ENCODE results near the gene ERMAP.

The ERMAP gene

GRCh38 chr1:42838482-42839190 is 21.7 kb downstream of the ERMAP start:
- no peak for TF ChIP-seq CTCF (IDR thresholded peaks at IDR 0.05; ENCODE audit: control insufficient read depth, insufficient read depth, low read depth, low read length, missing control alignments)
- no peak overlapping the region for H3K4me3 ChIP-seq (ENCODE audit: control insufficient read depth, low read depth, low read length)
- DNase-seq (ENCODE audit: low read depth) = no peak

- no peak for DNase-seq (ENCODE audit: low read depth)
- TF ChIP-seq CTCF (IDR thresholded peaks at IDR 0.05; ENCODE audit: control insufficient read depth, insufficient read depth, low read depth, low read length, missing control alignments) = no peak
- no peak overlapping the region for H3K4me3 ChIP-seq (ENCODE audit: control insufficient read depth, low read depth, low read length)
Measured at GRCh38 chr1:42841010-42841409, 24.1 kb downstream of the ERMAP start.

- no peak for TF ChIP-seq CTCF (IDR thresholded peaks at IDR 0.05; ENCODE audit: control insufficient read depth, insufficient read depth, low read depth, low read length, missing control alignments)
- H3K4me3 ChIP-seq (ENCODE audit: control insufficient read depth, low read depth, low read length) = no peak overlapping the region
- no peak for DNase-seq (ENCODE audit: low read depth)
Measured at GRCh38 chr1:42841440-42842147, 24.7 kb downstream of the ERMAP start.

- H3K4me3 ChIP-seq (ENCODE audit: control insufficient read depth, low read depth, low read length) = no peak overlapping the region
- DNase-seq (ENCODE audit: low read depth) = no peak
- no peak for TF ChIP-seq CTCF (IDR thresholded peaks at IDR 0.05; ENCODE audit: control insufficient read depth, insufficient read depth, low read depth, low read length, missing control alignments)
Measured at GRCh38 chr1:42844592-42845140, 27.7 kb downstream of the ERMAP start.

GRCh38 chr1:42845193-42845592 is 28.3 kb downstream of the ERMAP start:
- no peak for DNase-seq (ENCODE audit: low read depth)
- no peak for TF ChIP-seq CTCF (IDR thresholded peaks at IDR 0.05; ENCODE audit: control insufficient read depth, insufficient read depth, low read depth, low read length, missing control alignments)
- no peak overlapping the region for H3K4me3 ChIP-seq (ENCODE audit: control insufficient read depth, low read depth, low read length)

GRCh38 chr1:42845866-42846256 is 28.9 kb downstream of the ERMAP start:
- no peak for DNase-seq (ENCODE audit: low read depth)

More at GRCh38 chr1:42845866-42846256, 28.9 kb downstream of the ERMAP start:
- peak overlapping the region; percentile 97 for H3K4me3 ChIP-seq (ENCODE audit: control insufficient read depth, low read depth, low read length)
- no peak for TF ChIP-seq CTCF (IDR thresholded peaks at IDR 0.05; ENCODE audit: control insufficient read depth, insufficient read depth, low read depth, low read length, missing control alignments)

Data from AG09309 (cell line).